HepG2 (cell line): Measurements from ENCODE around the gene GMFB. TPM values are rescaled to one million over a fixed set of nuclear protein-coding genes. Genes with fewer than 3 reads are reported as not detected.
A peak's percentile ranks its signal among the peaks of the same experiment; 100 is the strongest.

ENCODE experiments used
- ATAC-seq: fragments of 200-7000 bp; cut with Tn5 transposase; 3 replicates; pipeline ENCODE4 v1.9.1; 2020; ENCODE audit warnings: mild to moderate bottlenecking, moderate library complexity
- BruUV-seq: library from RNA; stranded (reverse); fragments of 400-500 nt; replicated peaks from 2 replicates; lab custom pipeline; 2021; lab: Mats Ljungman, UMichigan
- CTCF ChIA-PET: fragments of 300-600 bp; formaldehyde crosslinking; extraction: SDS; loops from one replicate; lab custom pipeline; 2021; ENCODE audit warnings: low total read pairs, inconsistent platforms, low intra/inter-chr PET ratio; lab: Yijun Ruan, JAX
- POLR2A ChIA-PET: fragments of 350-600 bp; sonication (Branson Sonifier 250); formaldehyde crosslinking; loops from one replicate; lab custom pipeline; 2020; ENCODE audit warnings: antibody characterized with exemption, inconsistent platforms; lab: Yijun Ruan, JAX
- DNase-seq: peaks from one replicate; pipeline ENCODE4 v3.0.0-alpha.2; 2015; ENCODE audit warnings: low spot score
- FAIRE-seq: peaks from 3 replicates; lab custom pipeline; 2011; peaks lifted over from hg19 to GRCh38; lab: Jason Lieb, UNC
- H2AFZ ChIP-seq: one replicate; pipeline ENCODE4 v1.6.1; 2011; ENCODE audit warnings: low read length, inconsistent platforms
- H3K27ac ChIP-seq: fragments of 300-600 bp; 3 replicates; pipeline ENCODE4 v1.8.0; 2011; ENCODE audit warnings: mixed run types, mild to moderate bottlenecking, mixed read lengths, low read length, inconsistent platforms; ENCODE audit not compliant: insufficient read depth; ENCODE audit errors: extremely low read length
- H3K27me3 ChIP-seq, 2 experiments: fragments of 200-600 bp in 1 of 2; 2 replicates in 1 of 2; 3 replicates in 1 of 2; pipeline versions ENCODE4 v1.6.0 to v1.8.0; 2011; ENCODE audit warnings: low read length in 2 of 2, mild to moderate bottlenecking in 2 of 2, moderate library complexity in 2 of 2, inconsistent platforms in 1 of 2; ENCODE audit not compliant: insufficient read depth in 2 of 2, control insufficient read depth in 1 of 2
- H3K36me3 ChIP-seq, 2 experiments: fragments of 200-600 bp in 1 of 2; replicated peaks in 1 of 2; 2 replicates in 1 of 2; 3 replicates in 1 of 2; pipeline versions ENCODE4 v1.5.1 to v1.8.0; 2011; ENCODE audit warnings: low read length in 2 of 2, inconsistent platforms in 1 of 2; ENCODE audit not compliant: insufficient read depth in 2 of 2, control insufficient read depth in 1 of 2
- H3K4me1 ChIP-seq: 2 replicates; pipeline ENCODE4 v1.5.1; 2012; ENCODE audit warnings: low read length, inconsistent platforms; ENCODE audit not compliant: insufficient read depth
- H3K4me2 ChIP-seq: 2 replicates; pipeline ENCODE4 v1.6.0; 2011; ENCODE audit warnings: low read depth, low read length, inconsistent platforms
- H3K4me3 ChIP-seq, 3 experiments: fragments of 200-600 bp in 1 of 3; sonication (generic), shearing (Covaris generic) in 1 of 3; replicated peaks in 1 of 3; 2 replicates each; pipeline ENCODE4 v1.5.1; 2011 to 2016; ENCODE audit warnings: low read length in 3 of 3, inconsistent platforms in 2 of 3, low read depth in 2 of 3, mild to moderate bottlenecking in 2 of 3, control low read depth in 1 of 3, mixed read lengths in 1 of 3; ENCODE audit not compliant: insufficient read depth in 1 of 3
- H3K79me2 ChIP-seq: one replicate; pipeline ENCODE4 v1.6.1; 2011; ENCODE audit warnings: low read length, inconsistent platforms; ENCODE audit not compliant: insufficient read depth
- H3K9ac ChIP-seq: 2 replicates; pipeline ENCODE4 v1.6.0; 2011; ENCODE audit warnings: mild to moderate bottlenecking, low read depth, low read length, inconsistent platforms; ENCODE audit not compliant: insufficient read depth
- H3K9me3 ChIP-seq: 2 replicates; pipeline ENCODE4 v1.5.1; 2012; ENCODE audit warnings: mild to moderate bottlenecking, low read length
- H4K20me1 ChIP-seq: 2 replicates; pipeline ENCODE4 v1.6.0; 2011; ENCODE audit warnings: inconsistent platforms, mild to moderate bottlenecking, low read length, moderate library complexity; ENCODE audit not compliant: insufficient read depth
- ELF3 ChIP-seq: IDR thresholded peaks from 2 replicates; pipeline ENCODE4 v1.6.1; 2016; ENCODE audit warnings: missing genetic modification reagents, missing compliant biosample characterization
- IRF2 ChIP-seq: IDR thresholded peaks from 2 replicates; pipeline ENCODE4 v1.6.1; 2018; ENCODE audit warnings: missing genetic modification reagents, missing compliant biosample characterization
- PBX2 ChIP-seq: IDR thresholded peaks from 2 replicates; pipeline ENCODE4 v1.6.1; 2016; ENCODE audit warnings: control low read depth
- POLR2AphosphoS2 ChIP-seq: IDR thresholded peaks from 2 replicates; pipeline ENCODE4 v1.6.1; 2011; ENCODE audit warnings: low read depth, low read length, improper control_type of control experiment
- PREB ChIP-seq: sonication (generic); formaldehyde crosslinking; IDR thresholded peaks from 2 replicates; pipeline ENCODE4 v1.4.0; 2020; ENCODE audit warnings: missing genetic modification reagents
- WGBS: methylation state at CpG from one replicate; pipeline ENCODE4 v1.1.6; 2017; ENCODE audit warnings: low lambda C conversion rate; 5-methylcytosine and 5-hydroxymethylcytosine counted together
- in situ Hi-C: cut with HindIII; loops from 2 replicates; pipeline ENCODE4 v1.10.0; 2017; ENCODE audit warnings: low pct_unique_long_range_greater_than_20kb; ENCODE audit not compliant: extremely low pct_ligation_motif_present
- intact Hi-C: fragments of 100-400 bp; cut with micrococcal nuclease; formaldehyde crosslinking; loops from one replicate; pipeline ENCODE4 v1.10.0; 2022; ENCODE audit not compliant: unreplicated experiment
- polyA plus RNA-seq, 8 experiments: library from polyadenylated mRNA; depleted of rRNA in 3 of 8; stranded (reverse) in 7 of 8; unstranded in 1 of 8; fragments of >200 nt; fragmentation: Illumina TruSeq in 4 of 8; extraction: Trizol in 4 of 8; gene quantifications; 2 replicates each; pipeline versions ENCODE4 v1.2.1 to v1.2.3, GENCODE V29; 2011 to 2016; ENCODE audit warnings: low read depth in 4 of 8, missing spikeins in 1 of 8, mixed read lengths in 1 of 8; ENCODE audit not compliant: insufficient read depth in 1 of 8
- total RNA-seq, 5 experiments: library from RNA; depleted of rRNA; stranded (reverse); fragments of >200 nt; fragmentation: Illumina TruSeq; extraction: Trizol; gene quantifications; 2 replicates each; pipeline ENCODE4 v1.2.3, GENCODE V29; 2016; ENCODE audit warnings: low read depth in 1 of 5

Gene GMFB
- total and polyA plus RNA-seq, 2 of the 13 experiments (the other 11 are each of a cell fraction or from before 2014, with no cell fraction given), result 17.3 to 68.2 TPM

DNA sequence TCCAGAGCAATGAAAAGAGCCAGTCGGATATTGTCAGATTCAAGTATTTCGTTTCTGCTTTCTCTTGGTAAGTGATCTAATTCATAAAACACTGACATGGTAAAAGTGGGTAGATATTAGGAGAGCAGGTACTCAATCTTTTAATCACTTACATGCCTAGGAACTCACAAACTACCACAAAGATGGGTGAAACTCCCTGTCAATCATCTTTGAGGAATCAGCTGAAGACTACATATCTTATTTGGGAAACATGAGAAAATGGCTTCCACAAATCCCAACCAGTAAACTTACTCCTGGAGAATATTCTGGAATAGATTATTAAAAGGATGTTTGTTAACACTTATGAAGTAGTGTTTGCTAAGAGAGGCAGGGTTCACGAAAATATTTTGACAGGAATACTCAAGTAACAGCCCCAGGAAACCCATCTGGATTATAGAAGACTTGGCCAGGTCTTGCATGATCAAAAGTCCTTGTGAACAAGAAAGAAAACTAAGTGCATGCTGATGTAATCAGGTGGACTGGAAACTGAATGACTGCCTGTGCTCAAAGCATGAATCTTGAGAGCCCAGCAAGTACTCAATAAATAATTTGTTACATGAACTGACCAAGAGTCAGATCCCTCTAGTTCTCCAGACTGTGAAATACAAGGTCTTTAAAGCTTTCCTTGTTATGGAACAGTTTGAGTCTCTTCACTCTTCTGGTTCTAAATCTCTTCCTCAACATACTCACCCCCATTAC lies 63.1 kb downstream of the GMFB start:
- TF ChIP-seq IRF2 (CRISPR knock-in tag), result no peak
- 0 out of 2 replicates have a peak, but pooled peaks have one; percentile 16 for TF ChIP-seq PBX2 (CRISPR knock-in tag)
- no peak for TF ChIP-seq ELF3 (CRISPR knock-in tag)
- no peak for TF ChIP-seq PREB (CRISPR knock-in tag)
- TF ChIP-seq POLR2AphosphoS2, result peak; percentile 54; the same call in 1 of the 2 replicates
- WGBS, result 94% methylated on average over 3 of the region's 3 CpGs
- FAIRE-seq (no peak), DNase-seq (no peak), ATAC-seq (no peak)
- peaks cover 12% of the 10 kb centered on the region for H3K79me2 ChIP-seq
- no peaks in the 10 kb centered on the region for H3K27me3 ChIP-seq
- no peak overlapping the region for H3K4me2 ChIP-seq
- H3K4me1 ChIP-seq, result peaks cover 38% of the 10 kb centered on the region
- no TSS peak for BruUV-seq
- no peaks in the 10 kb centered on the region for H3K9me3 ChIP-seq
- ChIA-PET CTCF (no interaction called here), POLR2A (interaction anchor here (2.2 to 2.6 kb wide), 2 partner anchors 9 to 59 kb away, joined by 6 to 14 read pairs; no protein-coding TSS in a partner anchor)
- intact Hi-C loops, result no loop called here
- no peaks in the 10 kb centered on the region for H4K20me1 ChIP-seq
- no peak overlapping the region for H2AFZ ChIP-seq
- H3K9ac ChIP-seq, result peak overlapping the region; percentile 63
- peaks cover 16 to 36% of the 10 kb centered on the region in 2 experiments for H3K36me3 ChIP-seq
- peak overlapping the region; percentile 88 for H3K27ac ChIP-seq
- in situ Hi-C loops, result no loop called here
- no peak overlapping the region for H3K4me3 ChIP-seq
